HCT116 (cell line): ENCODE results near the gene INPP5D. TPM values are rescaled to one million over a fixed set of nuclear protein-coding genes. Genes with fewer than 3 reads are reported as not detected.

ENCODE experiments used
- ATAC-seq: fragments of 200-7000 bp; cut with Tn5 transposase; 2 replicates; pipeline ENCODE4 v1.9.1; 2020; ENCODE audit warnings: mild to moderate bottlenecking, moderate library complexity
- BruUV-seq: library from RNA; stranded (reverse); fragments of 400-500 nt; replicated peaks from 2 replicates; lab custom pipeline; 2021; lab: Mats Ljungman, UMichigan
- CTCF ChIA-PET: fragments of 300-600 bp; sonication (Branson Sonifier 250); formaldehyde crosslinking; loops from one replicate; lab custom pipeline; 2021; ENCODE audit warnings: antibody characterized with exemption; lab: Charles Lee
- POLR2A ChIA-PET: fragments of 300-600, 350-600 bp; sonication (Branson Sonifier 250); formaldehyde crosslinking; loops from one replicate; lab custom pipeline; 2021; ENCODE audit warnings: antibody characterized with exemption; lab: Charles Lee
- RAD21 ChIA-PET, 2 experiments: fragments of 300-600 bp; sonication (Branson Sonifier 250); formaldehyde crosslinking; loops; one replicate each; lab custom pipeline; 2023; ENCODE audit warnings: low total read pairs in 2 of 2; ENCODE audit not compliant: uncharacterized antibody in 2 of 2, unreplicated experiment in 2 of 2, low non-redundant PET in 1 of 2; lab: Charles Lee
- DNase-seq: peaks from one replicate; pipeline ENCODE4 v3.0.0-alpha.2; 2010; ENCODE audit warnings: low read depth, low spot score
- H2AFZ ChIP-seq: fragments of 200-600 bp; shearing (Covaris generic), sonication (generic); 2 replicates; pipeline ENCODE4 v1.6.1; 2017; ENCODE audit warnings: low read depth, mixed run types, mixed read lengths, antibody characterized with exemption, low read length; ENCODE audit not compliant: poor library complexity, severe bottlenecking
- H3K27ac ChIP-seq: 2 replicates; pipeline ENCODE4 v1.5.1; 2012; ENCODE audit warnings: low read depth, low read length
- H3K27me3 ChIP-seq: fragments of 200-600 bp; sonication (generic); 2 replicates; pipeline ENCODE4 v1.6.1; 2016; ENCODE audit warnings: mixed run types, low read length, mixed read lengths; ENCODE audit not compliant: insufficient read depth
- H3K36me3 ChIP-seq, 2 experiments: fragments of 200-500 bp in 1 of 2; fragments of 200-600 bp in 1 of 2; sonication (Bioruptor generic) in 1 of 2; sonication (generic) in 1 of 2; 2 replicates each; pipeline versions ENCODE4 v1.5.1 to v1.6.1; 2014 to 2016; ENCODE audit warnings: low read length in 2 of 2, inconsistent platforms in 1 of 2, mixed read lengths in 1 of 2, mixed run types in 1 of 2; ENCODE audit not compliant: insufficient read depth in 2 of 2, control insufficient read depth in 1 of 2
- H3K4me1 ChIP-seq, 2 experiments: fragments of 200-600 bp in 1 of 2; sonication (generic) in 1 of 2; 2 replicates each; pipeline versions ENCODE4 v1.5.1 to v1.6.1; 2012 to 2017; ENCODE audit warnings: low read length in 2 of 2, inconsistent platforms in 1 of 2, mild to moderate bottlenecking in 1 of 2, mixed read lengths in 1 of 2, mixed run types in 1 of 2, moderate library complexity in 1 of 2; ENCODE audit not compliant: insufficient read depth in 2 of 2, control insufficient read depth in 1 of 2
- H3K4me2 ChIP-seq: fragments of 200-600 bp; sonication (generic); 2 replicates; pipeline ENCODE4 v1.6.1; 2017; ENCODE audit warnings: mixed run types, low read length, mixed read lengths
- H3K4me3 ChIP-seq, 2 experiments: fragments of 200-600 bp in 1 of 2; sonication (generic) in 1 of 2; replicated peaks in 1 of 2; 2 replicates each; pipeline ENCODE4 v1.5.1; 2011 to 2016; ENCODE audit warnings: low read length in 2 of 2, control low read depth in 1 of 2, low read depth in 1 of 2, mild to moderate bottlenecking in 1 of 2, mixed read lengths in 1 of 2, mixed run types in 1 of 2
- H3K79me2 ChIP-seq: fragments of 200-600 bp; sonication (generic); 2 replicates; pipeline ENCODE4 v1.6.1; 2017; ENCODE audit warnings: mild to moderate bottlenecking, mixed run types, low read length, moderate library complexity, mixed read lengths; ENCODE audit not compliant: insufficient read depth
- H3K9ac ChIP-seq: fragments of 200-600 bp; sonication (generic); 2 replicates; pipeline ENCODE4 v1.6.1; 2016; ENCODE audit warnings: low read length, mixed read lengths
- H3K9me2 ChIP-seq: fragments of 200-600 bp; sonication (generic), shearing (Covaris generic); 2 replicates; pipeline ENCODE4 v1.6.1; 2017; ENCODE audit warnings: mixed run types, mild to moderate bottlenecking, moderate library complexity; ENCODE audit not compliant: insufficient read depth
- H3K9me3 ChIP-seq, 2 experiments: fragments of 200-500 bp in 1 of 2; fragments of 200-600 bp in 1 of 2; sonication (Bioruptor generic) in 1 of 2; sonication (generic) in 1 of 2; 2 replicates each; pipeline ENCODE4 v1.6.1; 2014 to 2017; ENCODE audit warnings: low read length in 2 of 2, mixed read lengths in 2 of 2, inconsistent platforms in 1 of 2, low read depth in 1 of 2, mild to moderate bottlenecking in 1 of 2, mixed run types in 1 of 2, moderate library complexity in 1 of 2; ENCODE audit not compliant: control insufficient read depth in 1 of 2, insufficient read depth in 1 of 2
- H4K20me1 ChIP-seq: fragments of 200-600 bp; sonication (generic), shearing (Covaris generic); 2 replicates; pipeline ENCODE4 v1.6.1; 2017; ENCODE audit warnings: mixed run types, mild to moderate bottlenecking, moderate library complexity; ENCODE audit not compliant: insufficient read depth
- EGR1 ChIP-seq: IDR thresholded peaks from 2 replicates; pipeline ENCODE4 v1.6.1; 2012; ENCODE audit warnings: low read depth
- ELF1 ChIP-seq: IDR thresholded peaks from 2 replicates; pipeline ENCODE4 v1.6.1; 2012; ENCODE audit warnings: low read depth, borderline replicate concordance
- EZH2 ChIP-seq: fragments of 200-600 bp; sonication (generic); IDR thresholded peaks from 2 replicates; pipeline ENCODE4 v1.6.1; 2017; ENCODE audit warnings: antibody characterized with exemption, mixed run types
- EZH2phosphoT487 ChIP-seq: fragments of 200-600 bp; IDR thresholded peaks from 2 replicates; pipeline ENCODE4 v1.6.1; 2018; ENCODE audit warnings: antibody characterized with exemption, borderline replicate concordance
- FOSL1 ChIP-seq: IDR thresholded peaks from 2 replicates; pipeline ENCODE4 v1.6.1; 2012; ENCODE audit warnings: low read depth
- JUND ChIP-seq: IDR thresholded peaks from 2 replicates; pipeline ENCODE4 v1.6.1; 2012
- POLR2A ChIP-seq: IDR thresholded peaks from 2 replicates; pipeline ENCODE4 v1.7.0; 2011; ENCODE audit warnings: borderline replicate concordance; ENCODE audit not compliant: insufficient read depth, insufficient read length; ENCODE audit errors: extremely low read depth
- POLR2AphosphoS5 ChIP-seq: IDR thresholded peaks from 2 replicates; pipeline ENCODE4 v1.6.1; 2011; ENCODE audit warnings: mild to moderate bottlenecking, low read depth, low read length, moderate library complexity
- RAD21 ChIP-seq: IDR thresholded peaks from 2 replicates; pipeline ENCODE4 v1.6.1; 2012; ENCODE audit warnings: low read depth, mild to moderate bottlenecking
- SIN3A ChIP-seq: IDR thresholded peaks from 2 replicates; pipeline ENCODE4 v1.6.1; 2012; ENCODE audit warnings: low read depth
- SP1 ChIP-seq: IDR thresholded peaks from 2 replicates; pipeline ENCODE4 v1.6.1; 2012; ENCODE audit warnings: low read depth
- TCF7L2 ChIP-seq: IDR thresholded peaks from 2 replicates; pipeline ENCODE4 v1.7.0; 2011; ENCODE audit warnings: borderline replicate concordance, inconsistent platforms; ENCODE audit not compliant: insufficient read depth, insufficient read length; ENCODE audit errors: extremely low read depth
- YY1 ChIP-seq: IDR thresholded peaks from 2 replicates; pipeline ENCODE4 v1.6.1; 2011; ENCODE audit warnings: low read length, low read depth, moderate library complexity, mild to moderate bottlenecking; ENCODE audit not compliant: insufficient replicate concordance; ENCODE audit errors: extremely low read depth
- ZNF274 ChIP-seq: fragments of 200-500 bp; sonication (Bioruptor generic); IDR thresholded peaks from 2 replicates; pipeline ENCODE4 v1.6.1; 2014; ENCODE audit warnings: mild to moderate bottlenecking, low read depth, low read length, inconsistent platforms
- intact Hi-C: fragments of 100-400 bp; cut with micrococcal nuclease; formaldehyde crosslinking; loops from 2 replicates; pipeline ENCODE4 v1.10.0; 2022
- total RNA-seq: library from RNA; stranded (reverse); gene quantifications from one replicate; pipeline ENCODE4 v1.2.1, GENCODE V29; 2021; ENCODE audit not compliant: unreplicated experiment
- TF ChIP-seq, protein P1 (sequence below): IDR thresholded peaks from 2 replicates; pipeline ENCODE4 v1.6.1; 2012; ENCODE audit warnings: low read depth
- TF ChIP-seq, protein P2 (sequence below), 3 experiments: fragments of 200-600 bp in 1 of 3; sonication (generic) in 1 of 3; IDR thresholded peaks in 2 of 3; conservative IDR thresholded peaks in 1 of 3; 2 replicates each; pipeline ENCODE4 v1.5.1; 2012 to 2017; ENCODE audit warnings: low read depth in 2 of 3, low read length in 2 of 3, antibody characterized with exemption in 1 of 3, borderline replicate concordance in 1 of 3, control low read depth in 1 of 3, mild to moderate bottlenecking in 1 of 3, mixed read lengths in 1 of 3, mixed run types in 1 of 3, moderate library complexity in 1 of 3; ENCODE audit not compliant: insufficient read depth in 1 of 3
- TF ChIP-seq, protein P3 (sequence below): IDR thresholded peaks from 2 replicates; pipeline ENCODE4 v1.6.1; 2012
- TF ChIP-seq, protein P4 (sequence below): IDR thresholded peaks from 2 replicates; pipeline ENCODE4 v1.6.1; 2012
- TF ChIP-seq, protein P5 (sequence below): IDR thresholded peaks from 2 replicates; pipeline ENCODE4 v1.6.1; 2011; ENCODE audit warnings: mild to moderate bottlenecking, low read length, moderate library complexity; ENCODE audit not compliant: insufficient replicate concordance; ENCODE audit errors: extremely low read depth

INPP5D gene
- total RNA-seq, 1 experiment from 2014 or later = 1.8 TPM

DNA sequence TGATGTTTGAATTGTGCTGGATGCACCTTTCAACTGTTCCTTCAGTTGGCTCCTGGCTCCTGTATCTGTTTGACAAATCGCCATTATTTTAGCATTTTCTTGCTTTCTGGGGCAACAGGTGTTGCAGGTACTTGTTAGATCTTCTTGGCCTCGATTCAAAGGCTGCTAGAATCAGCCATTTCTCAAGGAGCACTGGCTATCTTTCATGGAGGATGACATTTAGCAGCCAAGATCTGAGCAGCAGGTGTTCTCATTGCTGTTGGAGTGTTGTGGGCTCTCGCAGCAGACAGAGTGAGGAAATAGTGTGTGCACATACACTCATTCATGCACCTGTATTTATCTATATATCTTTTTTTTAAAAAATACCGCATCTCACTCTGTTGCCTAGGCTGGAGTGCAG lies 52.2 kb downstream of the INPP5D start:
- Histone ChIP-seq H3K79me2 (no peaks in the 10 kb centered on the region), H3K4me2 (no peak overlapping the region), H3K4me1 (no peaks in the 10 kb centered on the region), H2AFZ (no peak overlapping the region), H3K9me2 (no peaks in the 10 kb centered on the region), H3K4me3 (no peak overlapping the region), H3K36me3 (no peaks in the 10 kb centered on the region), H3K9me3 (no peaks in the 10 kb centered on the region), H3K27me3 (0 out of 2 replicates have a peak, but pooled peaks cover 6% of the 10 kb centered on the region), H3K27ac (no peak overlapping the region), H3K9ac (no peak overlapping the region), H4K20me1 (no peaks in the 10 kb centered on the region)
- POLR2A ChIA-PET = no interaction called here
- CTCF ChIA-PET = no interaction called here
- ATAC-seq (no peak), DNase-seq (no peak)
- BruUV-seq = no TSS peak
- no peak for TF ChIP-seq POLR2A
- TF ChIP-seq, protein P1, sequence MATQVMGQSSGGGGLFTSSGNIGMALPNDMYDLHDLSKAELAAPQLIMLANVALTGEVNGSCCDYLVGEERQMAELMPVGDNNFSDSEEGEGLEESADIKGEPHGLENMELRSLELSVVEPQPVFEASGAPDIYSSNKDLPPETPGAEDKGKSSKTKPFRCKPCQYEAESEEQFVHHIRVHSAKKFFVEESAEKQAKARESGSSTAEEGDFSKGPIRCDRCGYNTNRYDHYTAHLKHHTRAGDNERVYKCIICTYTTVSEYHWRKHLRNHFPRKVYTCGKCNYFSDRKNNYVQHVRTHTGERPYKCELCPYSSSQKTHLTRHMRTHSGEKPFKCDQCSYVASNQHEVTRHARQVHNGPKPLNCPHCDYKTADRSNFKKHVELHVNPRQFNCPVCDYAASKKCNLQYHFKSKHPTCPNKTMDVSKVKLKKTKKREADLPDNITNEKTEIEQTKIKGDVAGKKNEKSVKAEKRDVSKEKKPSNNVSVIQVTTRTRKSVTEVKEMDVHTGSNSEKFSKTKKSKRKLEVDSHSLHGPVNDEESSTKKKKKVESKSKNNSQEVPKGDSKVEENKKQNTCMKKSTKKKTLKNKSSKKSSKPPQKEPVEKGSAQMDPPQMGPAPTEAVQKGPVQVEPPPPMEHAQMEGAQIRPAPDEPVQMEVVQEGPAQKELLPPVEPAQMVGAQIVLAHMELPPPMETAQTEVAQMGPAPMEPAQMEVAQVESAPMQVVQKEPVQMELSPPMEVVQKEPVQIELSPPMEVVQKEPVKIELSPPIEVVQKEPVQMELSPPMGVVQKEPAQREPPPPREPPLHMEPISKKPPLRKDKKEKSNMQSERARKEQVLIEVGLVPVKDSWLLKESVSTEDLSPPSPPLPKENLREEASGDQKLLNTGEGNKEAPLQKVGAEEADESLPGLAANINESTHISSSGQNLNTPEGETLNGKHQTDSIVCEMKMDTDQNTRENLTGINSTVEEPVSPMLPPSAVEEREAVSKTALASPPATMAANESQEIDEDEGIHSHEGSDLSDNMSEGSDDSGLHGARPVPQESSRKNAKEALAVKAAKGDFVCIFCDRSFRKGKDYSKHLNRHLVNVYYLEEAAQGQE = no peak
- no peak for TF ChIP-seq EZH2
- TF ChIP-seq, protein P2, sequence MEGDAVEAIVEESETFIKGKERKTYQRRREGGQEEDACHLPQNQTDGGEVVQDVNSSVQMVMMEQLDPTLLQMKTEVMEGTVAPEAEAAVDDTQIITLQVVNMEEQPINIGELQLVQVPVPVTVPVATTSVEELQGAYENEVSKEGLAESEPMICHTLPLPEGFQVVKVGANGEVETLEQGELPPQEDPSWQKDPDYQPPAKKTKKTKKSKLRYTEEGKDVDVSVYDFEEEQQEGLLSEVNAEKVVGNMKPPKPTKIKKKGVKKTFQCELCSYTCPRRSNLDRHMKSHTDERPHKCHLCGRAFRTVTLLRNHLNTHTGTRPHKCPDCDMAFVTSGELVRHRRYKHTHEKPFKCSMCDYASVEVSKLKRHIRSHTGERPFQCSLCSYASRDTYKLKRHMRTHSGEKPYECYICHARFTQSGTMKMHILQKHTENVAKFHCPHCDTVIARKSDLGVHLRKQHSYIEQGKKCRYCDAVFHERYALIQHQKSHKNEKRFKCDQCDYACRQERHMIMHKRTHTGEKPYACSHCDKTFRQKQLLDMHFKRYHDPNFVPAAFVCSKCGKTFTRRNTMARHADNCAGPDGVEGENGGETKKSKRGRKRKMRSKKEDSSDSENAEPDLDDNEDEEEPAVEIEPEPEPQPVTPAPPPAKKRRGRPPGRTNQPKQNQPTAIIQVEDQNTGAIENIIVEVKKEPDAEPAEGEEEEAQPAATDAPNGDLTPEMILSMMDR (IDR thresholded peaks at IDR 0.05 in 2 of 3, conservative IDR thresholded peaks at IDR 0.05 in 1 of 3; ENCODE audit: borderline replicate concordance in 1 of 3, insufficient read depth in 1 of 3, low read depth in 2 of 3, low read length in 2 of 3) = no peak
- no peak for TF ChIP-seq SIN3A
- no peak for TF ChIP-seq ELF1
- no peak for TF ChIP-seq ZNF274
- TF ChIP-seq, protein P3, sequence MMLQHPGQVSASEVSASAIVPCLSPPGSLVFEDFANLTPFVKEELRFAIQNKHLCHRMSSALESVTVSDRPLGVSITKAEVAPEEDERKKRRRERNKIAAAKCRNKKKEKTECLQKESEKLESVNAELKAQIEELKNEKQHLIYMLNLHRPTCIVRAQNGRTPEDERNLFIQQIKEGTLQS = no peak
- TF ChIP-seq, protein P4, sequence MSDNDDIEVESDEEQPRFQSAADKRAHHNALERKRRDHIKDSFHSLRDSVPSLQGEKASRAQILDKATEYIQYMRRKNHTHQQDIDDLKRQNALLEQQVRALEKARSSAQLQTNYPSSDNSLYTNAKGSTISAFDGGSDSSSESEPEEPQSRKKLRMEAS = no peak
- TF ChIP-seq YY1 = no peak
- TF ChIP-seq EGR1 = no peak
- TF ChIP-seq SP1 = no peak
- TF ChIP-seq FOSL1 = no peak
- no peak for TF ChIP-seq JUND
- TF ChIP-seq, protein P5, sequence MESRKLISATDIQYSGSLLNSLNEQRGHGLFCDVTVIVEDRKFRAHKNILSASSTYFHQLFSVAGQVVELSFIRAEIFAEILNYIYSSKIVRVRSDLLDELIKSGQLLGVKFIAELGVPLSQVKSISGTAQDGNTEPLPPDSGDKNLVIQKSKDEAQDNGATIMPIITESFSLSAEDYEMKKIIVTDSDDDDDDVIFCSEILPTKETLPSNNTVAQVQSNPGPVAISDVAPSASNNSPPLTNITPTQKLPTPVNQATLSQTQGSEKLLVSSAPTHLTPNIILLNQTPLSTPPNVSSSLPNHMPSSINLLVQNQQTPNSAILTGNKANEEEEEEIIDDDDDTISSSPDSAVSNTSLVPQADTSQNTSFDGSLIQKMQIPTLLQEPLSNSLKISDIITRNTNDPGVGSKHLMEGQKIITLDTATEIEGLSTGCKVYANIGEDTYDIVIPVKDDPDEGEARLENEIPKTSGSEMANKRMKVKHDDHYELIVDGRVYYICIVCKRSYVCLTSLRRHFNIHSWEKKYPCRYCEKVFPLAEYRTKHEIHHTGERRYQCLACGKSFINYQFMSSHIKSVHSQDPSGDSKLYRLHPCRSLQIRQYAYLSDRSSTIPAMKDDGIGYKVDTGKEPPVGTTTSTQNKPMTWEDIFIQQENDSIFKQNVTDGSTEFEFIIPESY = no peak
- TF ChIP-seq TCF7L2 = no peak
- TF ChIP-seq EZH2phosphoT487 = no peak
- no peak for TF ChIP-seq RAD21
- no peak for TF ChIP-seq POLR2AphosphoS5
- intact Hi-C loops = no loop called here
- RAD21 ChIA-PET = no interaction called here
